H9 (cell line): ENCODE data around the gene TMEM178B. TPM values are rescaled to one million over a fixed set of nuclear protein-coding genes. Genes with fewer than 3 reads are reported as not detected.

Experiments
- DNase-seq: peaks from one replicate; pipeline ENCODE4 v3.0.0-alpha.2; 2017
- H2AFZ ChIP-seq: one replicate; pipeline ENCODE4 v1.6.1; 2013; ENCODE audit warnings: mild to moderate bottlenecking, low read length, control low read depth, moderate library complexity
- H2AK5ac ChIP-seq: 2 replicates; pipeline ENCODE4 v1.6.1; 2013; ENCODE audit warnings: low read length, control low read depth, mixed read lengths; ENCODE audit not compliant: insufficient read length
- H2BK120ac ChIP-seq: one replicate; pipeline ENCODE4 v1.6.1; 2013; ENCODE audit warnings: low read depth, mild to moderate bottlenecking, low read length, control low read depth, inconsistent platforms; ENCODE audit not compliant: poor library complexity, severe bottlenecking
- H2BK12ac ChIP-seq: 2 replicates; pipeline ENCODE4 v1.6.1; 2013; ENCODE audit warnings: low read length, control low read depth, mixed read lengths, low read depth; ENCODE audit not compliant: insufficient read length
- H2BK15ac ChIP-seq: 2 replicates; pipeline ENCODE4 v1.6.1; 2013; ENCODE audit warnings: low read depth, low read length, control low read depth
- H2BK20ac ChIP-seq: one replicate; pipeline ENCODE4 v1.6.1; 2013; ENCODE audit warnings: low read depth, mild to moderate bottlenecking, low read length, control low read depth, inconsistent platforms; ENCODE audit not compliant: poor library complexity, severe bottlenecking
- H2BK5ac ChIP-seq: 2 replicates; pipeline ENCODE4 v1.6.1; 2013; ENCODE audit warnings: low read length, control low read depth, mixed read lengths; ENCODE audit not compliant: insufficient read length
- H3K14ac ChIP-seq: 2 replicates; pipeline ENCODE4 v1.6.1; 2013; ENCODE audit warnings: low read length, control low read depth; ENCODE audit not compliant: insufficient read depth
- H3K18ac ChIP-seq: 2 replicates; pipeline ENCODE4 v1.6.1; 2013; ENCODE audit warnings: low read depth, mild to moderate bottlenecking, mixed read lengths, low read length, control low read depth; ENCODE audit not compliant: insufficient read length
- H3K23ac ChIP-seq: 2 replicates; pipeline ENCODE4 v1.6.1; 2013; ENCODE audit warnings: low read length, control low read depth, mixed read lengths, low read depth; ENCODE audit not compliant: insufficient read length
- H3K23me2 ChIP-seq: 2 replicates; pipeline ENCODE4 v1.6.1; 2013; ENCODE audit warnings: low read depth, mild to moderate bottlenecking, mixed read lengths, low read length, control low read depth; ENCODE audit not compliant: insufficient read length, poor library complexity, severe bottlenecking
- H3K27ac ChIP-seq: 2 replicates; pipeline ENCODE4 v1.5.1; 2013; ENCODE audit warnings: low read length, control low read depth, mixed read lengths, low read depth; ENCODE audit not compliant: insufficient read length
- H3K27me3 ChIP-seq: 2 replicates; pipeline ENCODE4 v1.6.1; 2013; ENCODE audit warnings: low read length, control low read depth, inconsistent platforms; ENCODE audit not compliant: insufficient read depth
- H3K4ac ChIP-seq: 2 replicates; pipeline ENCODE4 v1.6.1; 2013; ENCODE audit warnings: low read depth, mild to moderate bottlenecking, control low read depth, inconsistent platforms, low read length, moderate library complexity
- H3K4me1 ChIP-seq: 2 replicates; pipeline ENCODE4 v1.6.1; 2013; ENCODE audit warnings: low read length, control low read depth, inconsistent platforms; ENCODE audit not compliant: insufficient read depth
- H3K4me2 ChIP-seq: 2 replicates; pipeline ENCODE4 v1.6.1; 2013; ENCODE audit warnings: low read length, control low read depth, mixed read lengths; ENCODE audit not compliant: insufficient read length, insufficient read depth
- H3K56ac ChIP-seq: 2 replicates; pipeline ENCODE4 v1.6.1; 2013; ENCODE audit warnings: low read depth, mild to moderate bottlenecking, mixed read lengths, low read length, control low read depth; ENCODE audit not compliant: insufficient read length
- H3K79me1 ChIP-seq: 2 replicates; pipeline ENCODE4 v1.6.1; 2013; ENCODE audit warnings: low read depth, mild to moderate bottlenecking, moderate library complexity, low read length, control low read depth, inconsistent platforms; ENCODE audit not compliant: insufficient read depth, poor library complexity, severe bottlenecking
- H3K79me2 ChIP-seq: 2 replicates; pipeline ENCODE4 v1.6.1; 2013; ENCODE audit warnings: low read length, control low read depth, inconsistent platforms; ENCODE audit not compliant: insufficient read depth
- H3K9ac ChIP-seq: 2 replicates; pipeline ENCODE4 v1.6.1; 2013; ENCODE audit warnings: low read length, control low read depth, mixed read lengths; ENCODE audit not compliant: insufficient read length; ENCODE audit errors: extremely low read depth
- H3K9me3 ChIP-seq: one replicate; pipeline ENCODE4 v1.6.1; 2013; ENCODE audit warnings: low read depth, low read length, inconsistent platforms; ENCODE audit not compliant: control insufficient read depth
- H3T11ph ChIP-seq: one replicate; pipeline ENCODE4 v1.6.1; 2013; ENCODE audit warnings: mild to moderate bottlenecking, low read length, control low read depth, inconsistent platforms
- H4K20me1 ChIP-seq: one replicate; pipeline ENCODE4 v1.6.1; 2013; ENCODE audit not compliant: control insufficient read depth, insufficient read length, insufficient read depth
- H4K5ac ChIP-seq: 2 replicates; pipeline ENCODE4 v1.6.1; 2013; ENCODE audit warnings: low read depth, mild to moderate bottlenecking, mixed read lengths, low read length, control low read depth; ENCODE audit not compliant: insufficient read length
- H4K8ac ChIP-seq: replicated peaks from 2 replicates; pipeline ENCODE4 v1.6.1; 2013; ENCODE audit warnings: low read length, control low read depth, mixed read lengths, low read depth; ENCODE audit not compliant: insufficient read length
- H4K91ac ChIP-seq: 2 replicates; pipeline ENCODE4 v1.6.1; 2013; ENCODE audit warnings: low read depth, mild to moderate bottlenecking, moderate library complexity, mixed read lengths, low read length, control low read depth; ENCODE audit not compliant: insufficient read length
- H3K27ac Mint-ChIP-seq, 3 experiments: 2 replicates in 2 of 3; 3 replicates in 1 of 3; pipeline ENCODE4 v1.8.0; 2020 to 2021; ENCODE audit warnings: mixed read lengths in 3 of 3, mild to moderate bottlenecking in 1 of 3, moderate library complexity in 1 of 3
- H3K27me3 Mint-ChIP-seq: 2 replicates; pipeline ENCODE4 v1.8.0; 2021; ENCODE audit warnings: low read depth, mild to moderate bottlenecking, moderate library complexity, mixed read lengths
- H3K36me3 Mint-ChIP-seq, 3 experiments: 2 replicates in 2 of 3; 3 replicates in 1 of 3; pipeline ENCODE4 v1.8.0; 2020 to 2021; ENCODE audit warnings: low read depth in 3 of 3, mixed read lengths in 3 of 3; ENCODE audit not compliant: insufficient read depth in 1 of 3
- H3K4me1 Mint-ChIP-seq, 2 experiments: 2 replicates each; pipeline ENCODE4 v1.8.0; 2020; ENCODE audit warnings: mixed read lengths in 2 of 2
- H3K4me3 Mint-ChIP-seq, 2 experiments: 2 replicates in 1 of 2; 3 replicates in 1 of 2; pipeline ENCODE4 v1.8.0; 2020 to 2021; ENCODE audit warnings: mild to moderate bottlenecking in 2 of 2, mixed read lengths in 2 of 2, moderate library complexity in 1 of 2
- H3K9me3 Mint-ChIP-seq, 2 experiments: 2 replicates in 1 of 2; 3 replicates in 1 of 2; pipeline ENCODE4 v1.8.0; 2020; ENCODE audit warnings: mild to moderate bottlenecking in 2 of 2, mixed read lengths in 2 of 2, moderate library complexity in 1 of 2
- CTCF ChIP-seq: fragments of 200-600 bp; sonication (generic); conservative IDR thresholded peaks from 3 replicates; pipeline ENCODE4 v1.8.0; 2021; ENCODE audit warnings: antibody characterized with exemption, mild to moderate bottlenecking
- WGBS: extraction: QIAGEN DNeasy Blood & Tissue Kit; methylation state at CpG from one replicate; pipeline ENCODE4 v1.1.7; 2013; ENCODE audit warnings: missing lambda C conversion rate, low lambda C conversion rate, mixed read lengths; ENCODE audit not compliant: insufficient read length; ENCODE audit errors: extremely low coverage; 5-methylcytosine and 5-hydroxymethylcytosine counted together
- total RNA-seq: library from RNA; stranded (reverse); gene quantifications from 2 replicates; pipeline ENCODE4 v1.2.1, GENCODE V29; 2021

Gene TMEM178B
- total RNA-seq, 1 experiment from 2014 or later = 11.3 TPM

DNA sequence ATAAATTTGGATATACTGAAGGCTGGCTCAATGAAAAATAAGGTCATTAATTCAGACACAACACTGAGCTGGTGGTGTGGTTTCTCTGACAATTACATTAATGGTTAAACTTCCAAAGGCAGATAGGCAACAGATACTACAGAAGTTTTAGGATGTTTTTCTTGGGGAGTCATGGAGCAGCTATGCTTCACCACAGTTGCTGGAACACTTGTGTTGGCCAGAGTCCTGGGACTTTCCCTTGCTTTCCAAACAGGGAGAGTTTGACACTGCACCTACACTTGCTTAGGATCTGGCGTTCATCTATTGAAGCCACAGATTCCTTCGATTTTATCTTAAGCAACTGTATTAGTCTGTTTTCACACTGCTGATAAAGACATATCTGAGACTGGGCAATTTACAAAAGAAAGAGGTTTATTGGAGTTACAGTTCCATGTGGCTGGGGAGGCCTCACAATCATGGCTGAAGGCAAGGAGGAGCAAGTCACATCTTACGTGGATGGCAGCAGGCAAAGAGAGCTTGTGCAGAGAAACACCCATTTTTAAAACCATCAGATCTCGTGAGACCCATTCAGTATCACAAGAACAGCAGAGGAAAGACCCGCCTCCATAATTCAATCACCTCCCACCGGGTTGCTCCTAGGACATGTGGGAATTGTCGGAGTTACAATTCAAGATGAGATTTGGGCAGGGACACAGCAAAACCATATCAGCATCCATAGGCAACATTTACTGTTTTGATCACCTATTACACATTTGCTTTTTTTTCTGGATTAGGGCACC, 27.8 kb upstream of the TMEM178B start:
- Mint-ChIP-seq H3K27ac (no peak overlapping the region), H3K9me3 (peaks cover 0 to 3% of the 10 kb centered on the region in 2 experiments; a peak in 2 of 5 replicates), H3K27me3 (peaks cover 2% of the 10 kb centered on the region; the same call in 1 of the 2 replicates), H3K4me3 (no peak overlapping the region), H3K4me1 (peaks cover 0 to 6% of the 10 kb centered on the region in 2 experiments; a peak in 1 of 4 replicates), H3K36me3 (no peaks in the 10 kb centered on the region)
- no peak overlapping the region for H3K56ac ChIP-seq
- no peak overlapping the region for H3K4me2 ChIP-seq
- H2BK20ac ChIP-seq = no peak overlapping the region
- H3K79me1 ChIP-seq = no peaks in the 10 kb centered on the region
- no peak overlapping the region for H3T11ph ChIP-seq
- no peak overlapping the region for H4K91ac ChIP-seq
- DNase-seq = no peak
- no peaks in the 10 kb centered on the region for H3K79me2 ChIP-seq
- no peak overlapping the region for H3K23ac ChIP-seq
- H3K27me3 ChIP-seq = no peaks in the 10 kb centered on the region
- no peak overlapping the region for H2BK12ac ChIP-seq
- TF ChIP-seq CTCF = no peak
- no peaks in the 10 kb centered on the region for H3K4me1 ChIP-seq
- H2BK120ac ChIP-seq = no peak overlapping the region
- no peak overlapping the region for H3K18ac ChIP-seq
- H2AK5ac ChIP-seq = no peak overlapping the region
- no peak overlapping the region for H4K5ac ChIP-seq
- no peak overlapping the region for H2BK15ac ChIP-seq
- no peak overlapping the region for H4K8ac ChIP-seq
- no CpG with 5 or more reads among the region's 7 CpGs for WGBS
- no peaks in the 10 kb centered on the region for H3K9me3 ChIP-seq
- H2BK5ac ChIP-seq = no peak overlapping the region
- no peak overlapping the region for H3K14ac ChIP-seq
- H3K23me2 ChIP-seq = no peaks in the 10 kb centered on the region
- H3K4ac ChIP-seq = no peak overlapping the region
- H4K20me1 ChIP-seq = no peaks in the 10 kb centered on the region
- no peak overlapping the region for H3K9ac ChIP-seq
- H3K27ac ChIP-seq = no peak overlapping the region
- no peak overlapping the region for H2AFZ ChIP-seq
